C1 segment of cervical spinal cord (tissue), 14 donors: ENCODE measurements around the gene PUM1.

Experiments
- DNase-seq, 14 donors: peaks; one replicate each; lab custom pipeline; 2025; lab: John Stamatoyannopoulos, UW

Gene PUM1

GRCh38 chr1:30907481-30908315, 157.8 kb downstream of the PUM1 start:
- DNase-seq, result no peak

GRCh38 chr1:30906631-30907441, 158.7 kb downstream of the PUM1 start:
- DNase-seq, result no peak

DNA sequence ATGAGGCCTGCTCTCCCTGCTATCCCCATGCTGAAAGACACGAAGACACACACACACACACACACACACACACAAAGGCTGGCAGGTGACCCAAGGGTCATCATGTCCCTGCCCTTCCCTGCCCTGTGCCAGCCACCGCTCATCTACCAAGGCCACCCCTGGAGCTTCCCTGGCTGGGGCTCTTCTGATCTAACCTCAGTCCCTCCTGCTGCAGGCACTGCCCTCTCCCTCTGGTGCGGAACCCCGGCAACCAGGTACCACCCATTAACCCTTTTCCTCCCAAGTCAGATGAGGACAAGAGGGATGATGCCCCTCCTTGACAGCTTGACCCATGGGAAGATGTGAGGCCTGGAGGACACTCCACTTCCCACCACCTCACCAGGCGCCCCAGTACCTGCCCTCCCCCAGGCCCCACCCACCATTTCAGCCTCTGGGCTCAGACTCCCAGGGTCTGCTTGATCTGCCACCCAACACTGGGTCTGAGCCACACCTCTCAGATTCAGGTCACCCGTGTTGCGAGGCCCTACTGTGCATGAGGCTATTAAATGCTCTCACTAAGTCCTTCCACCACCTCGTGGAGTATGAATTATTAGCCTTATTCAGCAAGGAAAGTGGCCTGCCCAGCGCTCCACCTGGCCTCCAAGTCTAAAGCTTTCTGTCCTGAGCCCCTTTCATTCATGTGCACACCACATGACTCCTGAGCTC, 159.4 kb downstream of the PUM1 start:
- DNase-seq, result no peak

DNA sequence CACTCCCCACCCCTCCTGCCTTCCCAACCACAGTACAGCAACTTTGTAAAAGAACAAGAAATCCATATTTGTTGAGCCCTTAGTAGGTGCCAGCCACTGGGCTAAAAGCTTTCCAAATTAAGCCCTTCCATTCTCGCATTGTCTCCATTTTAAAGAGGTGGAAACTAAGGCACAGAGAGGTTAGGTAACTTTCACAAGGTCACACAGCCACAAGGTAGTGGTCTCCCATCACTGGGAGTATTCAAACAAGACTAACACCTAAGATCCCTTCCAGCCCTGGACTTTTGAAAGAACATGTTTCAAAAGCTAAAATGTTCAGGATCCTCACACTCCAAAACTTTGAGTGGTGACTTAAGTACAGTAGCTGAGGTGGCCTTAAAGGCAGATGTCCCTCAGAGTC, 160.1 kb downstream of the PUM1 start:
- DNase-seq, result no peak

DNA sequence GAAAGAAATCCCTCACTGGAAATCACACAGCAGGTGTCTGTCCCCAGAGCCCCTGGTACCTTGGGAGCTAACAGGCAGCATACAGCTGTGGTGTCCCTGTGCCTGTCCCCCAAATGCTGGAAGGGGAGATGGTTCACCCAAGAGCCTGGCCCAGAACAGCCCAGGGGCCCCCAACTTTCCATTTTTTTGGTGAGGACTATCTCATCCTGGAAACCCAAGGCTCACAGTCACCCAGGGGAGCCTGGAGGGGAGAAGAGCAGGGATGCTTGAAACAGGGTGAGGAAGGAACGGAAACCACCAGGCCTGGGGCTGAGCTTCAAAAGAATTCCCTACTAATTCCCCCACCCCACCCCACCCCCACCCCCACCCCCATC, 160.6 kb downstream of the PUM1 start:
- no peak for DNase-seq

DNA sequence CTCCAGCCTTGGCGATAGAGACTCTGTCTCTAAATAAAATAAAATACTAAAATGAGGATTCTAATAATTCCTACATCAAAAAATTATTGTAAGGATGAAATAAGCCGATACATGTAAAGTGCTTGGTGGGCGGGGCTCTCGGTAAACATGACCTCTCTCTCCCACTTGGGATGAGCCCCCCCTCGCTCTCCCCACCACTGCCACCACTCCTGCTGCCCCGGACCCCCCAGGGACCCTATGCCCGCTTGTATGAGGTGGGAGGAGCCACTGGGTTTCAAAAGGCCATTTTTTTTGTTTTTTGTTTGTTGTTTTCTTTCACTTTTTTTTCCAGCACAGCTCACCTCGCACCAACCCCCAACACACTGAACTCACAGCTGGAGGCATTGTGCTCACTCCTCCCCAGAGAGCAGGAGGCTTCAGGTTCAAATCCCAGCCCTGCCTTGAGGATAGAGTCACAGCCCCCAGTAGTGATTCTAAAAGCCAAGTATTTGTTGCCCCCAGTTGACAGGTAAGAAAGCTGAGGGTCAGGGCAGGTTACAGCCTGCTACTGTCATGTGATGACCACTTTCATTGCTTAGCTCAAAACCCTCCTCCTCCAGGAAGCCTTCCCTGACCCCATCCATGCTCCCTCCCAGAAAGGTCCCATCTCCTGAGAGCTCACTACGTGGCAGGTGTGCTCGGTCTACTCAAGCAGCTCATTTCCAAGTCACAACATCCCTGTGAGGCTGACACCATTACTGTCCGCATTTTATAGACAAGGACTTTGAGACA, 161.1 kb downstream of the PUM1 start:
- no peak for DNase-seq

DNA sequence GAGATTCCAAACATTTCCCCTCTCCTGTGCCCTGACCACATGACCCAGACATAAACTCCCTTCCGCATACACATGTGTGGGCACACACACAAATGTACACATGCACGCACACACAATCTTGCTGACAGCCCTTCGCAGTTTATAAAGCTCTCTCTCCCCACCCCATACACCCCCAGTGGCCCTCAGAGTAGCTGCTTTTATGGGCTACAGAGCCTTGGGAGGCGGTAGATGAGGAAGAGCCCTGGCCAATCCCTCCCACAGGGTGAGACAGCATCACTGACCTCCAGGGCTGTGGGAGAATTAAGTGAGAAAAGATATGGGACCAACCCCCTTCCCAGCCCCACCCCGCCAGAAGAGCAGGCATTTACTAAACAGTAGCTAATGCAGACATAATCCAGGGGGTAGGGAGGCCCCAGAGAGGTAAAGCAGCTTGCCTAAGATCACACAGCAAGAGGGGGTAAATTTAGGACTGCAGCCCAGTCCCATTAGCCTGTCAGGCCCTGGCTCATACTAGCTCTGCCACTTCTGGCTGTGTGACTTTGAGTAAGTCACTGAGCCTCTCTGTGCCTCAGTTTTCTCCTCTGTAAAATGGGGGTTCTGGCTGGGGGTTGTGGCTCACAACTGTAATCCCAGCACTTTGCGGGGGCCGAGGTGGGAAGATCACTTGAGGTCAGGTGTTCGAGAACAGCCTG, 162.0 kb downstream of the PUM1 start:
- no peak for DNase-seq

- no peak for DNase-seq
These were observed 162.8 kb downstream of the PUM1 start for GRCh38 chr1:30902593-30903290.

- DNase-seq, result no peak
These were observed 163.5 kb downstream of the PUM1 start for GRCh38 chr1:30901798-30902581.

DNA sequence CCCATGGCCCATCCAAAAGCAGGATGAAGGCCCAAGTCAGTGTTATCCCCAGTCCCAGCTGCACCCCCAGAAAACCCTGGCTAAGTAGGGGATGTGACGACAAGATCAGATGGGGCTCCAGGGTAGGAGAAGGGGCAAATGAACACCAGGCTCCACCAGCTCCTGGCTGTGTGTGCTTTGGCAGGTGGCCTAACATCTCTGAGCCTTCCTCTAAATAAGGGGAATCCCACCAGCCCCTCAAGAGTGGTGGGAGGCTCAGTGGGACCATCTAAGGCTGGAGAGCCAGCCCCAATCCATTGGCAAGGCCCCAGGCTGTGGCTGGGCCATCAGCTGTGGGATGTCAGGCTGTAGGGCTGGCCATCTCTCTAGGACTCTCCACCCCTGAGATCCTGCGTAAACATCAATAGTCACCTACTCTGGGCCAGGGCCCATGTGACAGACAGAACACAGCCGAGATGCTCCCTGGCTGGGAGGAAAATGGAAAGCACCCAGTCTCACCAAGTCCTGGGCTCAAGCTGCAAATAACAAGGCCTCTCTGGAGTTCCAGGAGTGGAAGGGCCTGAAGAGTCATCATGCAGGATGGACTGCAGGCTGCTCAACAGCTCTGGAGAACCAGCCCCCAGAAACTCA, 164.5 kb downstream of the PUM1 start:
- no peak for DNase-seq

DNA sequence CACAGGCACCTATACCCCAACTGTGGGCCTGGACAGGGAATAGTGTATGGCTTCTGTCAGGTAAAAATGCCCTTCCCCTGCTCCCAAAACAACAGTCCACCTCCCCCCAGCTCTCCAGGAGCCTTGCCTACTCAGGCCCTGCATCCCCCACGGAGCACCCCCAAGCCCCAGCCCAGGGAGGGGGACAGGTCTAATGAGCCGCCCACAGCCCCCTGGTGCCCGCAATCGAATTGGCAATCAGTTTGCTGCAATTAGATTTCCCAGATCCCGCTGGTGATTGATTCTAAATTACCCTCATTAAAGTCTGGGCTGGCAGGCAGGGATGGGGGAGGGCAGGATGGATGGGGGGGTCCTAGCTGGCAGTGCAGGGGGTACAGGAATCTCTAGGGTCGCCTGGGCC, 165.0 kb downstream of the PUM1 start:
- no peak for DNase-seq

DNA sequence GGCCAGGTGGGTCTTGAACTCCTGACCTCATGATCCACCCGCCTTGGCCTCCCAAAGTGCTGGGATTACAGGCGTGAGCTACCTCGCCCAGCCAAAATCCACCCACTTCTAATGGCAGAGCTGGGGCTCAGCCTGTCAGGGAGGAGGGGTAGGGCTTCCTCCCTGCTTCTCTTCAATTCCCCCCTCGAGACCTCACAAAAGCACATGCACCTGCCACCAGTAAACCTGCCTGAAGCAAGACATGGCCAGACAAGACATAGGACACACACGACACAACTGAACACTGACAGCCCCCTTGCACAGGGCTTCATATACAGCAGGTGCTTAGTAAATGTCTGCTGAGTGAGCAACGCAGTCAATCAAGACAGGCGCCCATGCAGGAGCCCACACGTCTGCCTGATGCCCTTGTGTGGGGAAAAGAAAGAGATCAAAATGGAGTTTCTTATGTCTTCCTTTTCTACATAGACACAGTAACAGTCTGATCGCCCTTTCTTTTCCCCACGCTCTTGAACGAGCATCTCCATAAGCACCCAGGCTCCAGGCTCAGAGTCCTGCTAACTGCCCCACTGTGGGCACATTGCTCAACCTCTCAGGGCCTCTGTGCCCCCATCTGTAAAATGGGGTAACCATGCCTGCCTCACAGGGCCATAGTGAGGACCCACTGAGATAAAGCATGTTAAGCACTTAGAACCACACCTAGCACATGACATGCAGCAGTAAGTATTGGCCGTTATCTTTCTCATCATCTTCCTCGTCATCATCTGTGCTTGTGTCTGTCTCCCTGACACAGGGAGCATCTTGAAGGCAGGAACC, 165.7 kb downstream of the PUM1 start:
- DNase-seq, result no peak

DNA sequence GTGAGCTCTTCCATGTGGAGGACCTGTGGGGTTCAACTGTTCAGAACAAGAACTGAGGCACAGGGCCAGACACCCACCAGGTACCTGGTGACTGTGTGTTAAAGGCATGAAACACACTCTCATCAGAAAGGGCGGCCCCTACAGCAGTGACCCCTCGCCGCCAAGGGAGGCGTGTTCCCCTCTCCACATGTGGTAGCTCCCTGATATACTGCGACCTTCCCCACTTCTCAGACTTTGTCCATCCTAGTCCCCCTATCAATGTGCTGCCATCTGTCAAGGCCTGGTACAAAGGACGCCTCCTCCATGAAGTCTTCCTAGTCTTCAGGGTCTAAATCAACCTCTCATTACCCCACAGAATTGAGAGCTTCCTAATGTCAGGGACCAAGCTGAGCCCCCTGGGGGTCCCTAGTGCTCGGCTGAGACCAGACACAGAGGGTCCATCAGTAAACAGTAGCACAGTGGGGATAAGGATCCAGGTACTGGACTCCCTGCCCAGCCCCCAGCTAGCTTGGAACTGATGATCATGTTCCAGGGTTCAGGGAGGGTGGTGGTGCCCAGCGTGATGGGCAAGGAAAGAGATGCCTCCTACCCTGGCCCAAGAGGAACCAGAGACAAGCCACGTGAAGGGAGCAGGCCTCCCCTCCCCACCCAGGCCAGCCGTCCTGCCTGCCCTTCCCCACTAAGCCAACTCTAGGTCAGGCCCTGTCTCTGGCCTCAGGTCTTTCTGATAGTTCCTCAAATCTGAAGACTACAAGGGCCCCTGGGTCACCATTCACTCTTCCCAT, 167.3 kb downstream of the PUM1 start:
- DNase-seq, result no peak

DNA sequence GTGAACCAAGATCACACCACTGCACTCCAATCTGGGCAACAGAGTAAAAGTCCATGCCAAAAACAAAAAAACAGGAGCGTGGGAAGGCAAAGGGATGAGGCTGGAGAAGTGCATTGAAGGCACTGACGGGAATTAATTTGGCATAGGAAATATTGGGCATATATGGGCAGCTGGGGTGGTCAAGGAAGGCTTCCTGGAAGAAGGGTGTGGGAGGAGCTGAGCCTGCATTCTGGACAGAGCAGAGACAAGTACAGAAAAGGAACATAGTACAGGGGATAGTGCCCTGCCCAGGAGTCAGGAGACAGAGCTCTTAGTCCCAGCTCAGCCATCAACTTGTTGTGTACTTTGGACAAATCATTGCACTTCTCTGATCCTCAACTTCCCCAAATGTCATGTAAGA, 168.6 kb downstream of the PUM1 start:
- no peak for DNase-seq

DNA sequence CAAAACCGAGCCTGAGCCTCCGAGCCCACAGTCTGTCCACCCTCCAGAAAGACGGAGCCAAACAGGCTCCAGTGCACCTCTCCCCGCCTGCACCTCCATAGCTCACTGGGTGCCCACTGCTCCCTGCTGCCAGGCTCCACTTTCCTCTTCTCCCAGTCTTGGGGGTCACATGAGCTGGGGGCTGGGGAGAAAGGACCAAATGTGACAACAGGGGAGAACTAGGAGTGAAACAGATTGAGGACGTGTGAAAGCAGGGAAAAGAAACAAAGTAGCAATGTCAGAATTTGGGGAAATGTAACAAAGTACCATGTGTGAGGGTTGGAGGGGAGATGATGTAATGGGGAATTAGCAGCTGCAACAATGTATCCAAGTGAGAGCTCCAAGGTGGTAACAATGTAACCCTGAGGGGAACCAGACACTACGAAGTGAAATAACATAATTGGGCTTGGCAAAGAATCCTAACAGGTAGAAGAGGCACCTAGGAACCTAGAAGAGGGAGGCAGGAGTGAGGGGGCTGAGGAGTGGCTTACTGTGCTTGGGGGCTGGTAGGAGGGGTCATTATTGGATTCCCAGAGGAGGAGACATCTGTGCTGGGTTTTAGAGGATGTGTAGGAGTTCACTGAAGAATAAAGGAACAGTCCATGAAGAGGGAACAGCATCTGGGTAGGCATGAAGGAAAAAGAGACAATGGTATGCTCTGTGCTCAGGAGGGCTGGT, 169.4 kb downstream of the PUM1 start:
- DNase-seq, result no peak

DNA sequence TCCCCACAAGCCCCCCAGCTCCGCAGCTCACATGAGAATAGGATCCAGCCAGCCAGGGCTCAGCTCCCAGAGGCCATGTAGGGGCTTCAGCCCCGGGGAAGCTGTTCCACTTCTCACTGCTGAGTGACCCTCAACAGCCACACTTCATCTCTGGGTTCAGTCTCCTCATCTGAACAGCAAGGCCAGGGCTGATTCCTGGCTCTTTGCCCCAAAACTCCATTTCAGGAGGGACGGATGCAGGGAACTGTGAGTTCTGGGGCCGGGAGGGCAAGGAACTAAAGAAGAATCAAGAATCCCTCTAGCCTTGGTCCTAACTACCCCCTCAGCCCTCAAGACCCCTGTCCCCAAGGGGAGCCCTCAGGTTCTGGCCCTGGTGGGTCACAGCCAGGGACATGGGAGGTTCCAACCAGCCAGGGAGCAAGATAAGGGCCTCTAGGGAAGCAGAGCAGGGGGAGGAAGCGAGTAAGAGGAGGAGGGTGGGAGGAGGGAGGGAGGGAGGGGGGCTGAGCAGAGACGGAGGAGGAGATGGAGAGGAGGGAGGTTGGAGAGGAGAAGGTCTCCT, 170.1 kb downstream of the PUM1 start:
- DNase-seq, result no peak
